C1 segment of cervical spinal cord (tissue), 14 donors: ENCODE data around the gene FGFRL1.

Experiments
- DNase-seq, 14 donors: peaks; one replicate each; lab custom pipeline; 2025; lab: John Stamatoyannopoulos, UW

The FGFRL1 gene

DNA sequence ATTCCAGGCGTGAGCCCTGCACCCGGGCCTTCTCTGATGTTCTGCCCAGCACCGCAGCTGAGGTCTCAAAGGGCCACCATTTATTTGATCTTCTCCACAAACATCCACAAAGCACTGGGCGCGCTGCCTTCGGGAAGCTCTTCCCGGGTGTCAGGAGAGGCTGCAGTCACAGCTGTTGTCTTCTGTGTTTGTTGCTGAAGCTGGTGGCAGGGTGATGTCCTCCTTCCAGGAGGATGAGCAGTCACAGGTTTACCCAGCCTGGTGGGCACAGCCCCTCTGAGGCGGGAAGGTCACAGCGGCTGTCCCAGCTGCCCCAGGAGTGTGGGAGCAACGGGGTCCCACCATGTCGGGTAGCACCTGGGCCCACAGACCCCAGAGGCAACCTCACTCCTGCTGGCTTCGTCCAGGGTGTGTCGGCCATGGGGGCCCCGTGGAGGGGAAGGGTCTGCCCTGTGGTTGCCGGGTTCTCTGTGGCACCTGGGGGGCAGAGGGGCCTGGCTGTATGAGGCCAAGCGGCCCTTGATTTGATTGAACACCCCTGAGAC, 27.6 kb downstream of the FGFRL1 start:
- DNase-seq = no peak

DNA sequence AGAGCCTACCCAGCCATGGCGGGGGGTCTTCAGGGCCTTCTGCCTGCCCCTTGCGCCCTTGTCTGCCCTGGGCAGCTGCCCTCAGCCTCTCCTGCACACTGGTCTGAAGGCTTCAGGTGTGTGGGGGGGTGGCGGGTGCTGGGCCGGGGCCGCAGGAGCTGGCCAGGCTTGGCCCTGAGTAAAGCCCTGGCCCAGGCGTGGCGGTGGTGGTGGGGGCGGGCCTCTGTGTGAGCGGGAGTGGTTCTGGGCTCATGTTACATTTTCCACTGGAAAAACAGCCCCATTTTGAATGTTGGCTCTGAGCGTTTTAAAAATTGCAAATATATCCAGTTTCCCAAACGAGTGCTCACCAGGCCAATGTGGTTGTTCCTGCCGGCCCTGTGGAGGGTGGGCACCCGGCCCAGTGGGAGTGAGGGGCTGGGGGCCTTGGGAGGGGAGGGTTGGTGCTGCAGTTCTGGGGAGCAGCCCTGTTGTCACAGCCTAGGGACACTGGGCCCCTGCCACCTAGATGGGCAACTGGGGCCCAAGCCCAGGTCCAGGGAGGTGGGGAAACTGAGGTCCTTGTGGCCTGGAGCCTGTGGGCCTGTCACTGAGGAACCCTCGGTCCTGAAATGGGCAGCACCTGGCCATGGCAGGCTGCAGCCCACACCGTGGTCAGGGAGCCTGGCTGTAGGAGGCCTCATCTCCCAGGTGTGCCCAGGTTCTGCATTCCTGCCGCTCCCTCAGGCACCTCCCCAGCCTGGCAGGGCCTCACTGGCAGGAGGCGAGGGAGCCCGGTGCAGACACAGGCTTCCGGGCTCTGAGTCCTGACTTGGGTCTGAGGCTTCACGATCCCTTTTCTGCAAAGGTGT, 28.3 kb downstream of the FGFRL1 start:
- DNase-seq = no peak

DNA sequence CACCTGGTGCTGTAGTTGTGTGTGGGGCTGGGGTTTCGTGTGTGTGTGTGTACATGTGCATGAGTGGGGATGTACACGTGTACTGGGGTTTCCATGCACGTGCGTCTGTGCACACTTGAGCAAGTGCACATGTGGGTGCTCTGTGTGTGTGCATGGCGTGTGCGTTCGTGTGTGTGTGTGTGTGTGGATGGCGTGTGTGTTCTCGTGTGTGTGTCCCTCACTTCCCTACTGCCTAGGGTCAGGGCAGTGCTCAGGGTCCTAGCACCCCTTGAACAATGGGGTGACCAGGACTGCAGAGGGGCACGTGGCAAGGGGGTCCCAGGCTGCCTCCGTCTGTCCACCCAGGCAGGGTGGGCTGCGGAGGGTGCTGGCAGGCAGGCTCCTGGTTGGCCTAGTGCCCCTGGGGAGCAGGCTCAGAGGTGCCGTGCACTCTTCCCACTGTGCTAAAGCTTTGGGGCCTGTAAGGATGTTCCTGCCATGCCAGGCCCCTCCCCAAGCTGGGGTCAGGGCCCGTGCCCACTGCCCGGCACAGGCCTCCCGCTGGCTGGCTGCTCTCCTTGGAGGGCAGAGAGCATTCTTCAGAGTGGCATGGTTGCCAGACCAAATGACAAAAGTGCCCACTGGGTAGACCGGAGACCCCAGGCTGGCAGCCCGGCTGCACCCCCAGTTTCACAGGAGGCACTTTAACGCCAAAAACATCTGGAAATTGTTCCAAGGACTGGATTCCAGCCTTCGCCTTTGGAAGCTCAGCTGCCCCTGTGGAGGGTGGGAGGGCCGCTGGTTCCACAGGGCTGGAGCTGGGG, 29.1 kb downstream of the FGFRL1 start:
- no peak for DNase-seq

DNA sequence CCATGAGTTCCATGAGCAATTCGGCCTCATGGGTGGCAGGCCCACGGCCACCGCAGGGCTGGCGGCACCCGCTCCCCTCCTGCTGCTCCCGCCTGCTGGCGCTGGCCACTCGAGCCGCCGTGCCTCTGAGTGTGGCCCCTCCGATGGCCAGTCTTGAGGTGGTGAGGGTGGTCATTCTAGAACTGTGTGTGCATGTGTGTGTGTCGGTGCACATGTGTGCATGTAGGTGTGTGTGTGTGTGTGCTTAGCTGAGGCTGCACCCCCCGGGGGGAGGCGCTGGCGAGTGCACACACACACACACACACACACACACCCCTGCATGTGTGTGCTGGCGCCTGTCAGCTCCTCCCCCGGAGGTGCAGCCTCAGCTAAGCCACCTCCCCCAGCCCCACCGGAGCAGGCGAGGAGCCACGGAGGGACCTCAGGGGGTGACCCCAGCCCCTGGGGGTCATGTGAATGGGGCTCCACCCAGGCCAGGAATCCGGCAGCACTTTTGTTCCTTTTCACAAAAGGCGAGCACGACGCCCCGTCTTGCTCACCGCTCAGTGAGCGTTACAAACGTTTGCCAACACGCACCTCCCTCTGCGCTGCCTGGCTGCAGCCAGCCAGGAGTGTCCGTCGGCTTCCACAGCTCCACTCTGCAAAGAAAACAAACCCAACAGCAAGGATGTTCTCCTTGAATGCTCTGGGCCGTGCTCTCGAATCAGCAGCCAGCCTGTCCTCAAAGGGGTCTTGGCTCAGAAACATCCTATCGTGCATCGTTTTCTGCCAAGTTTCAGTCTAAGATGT, 29.9 kb downstream of the FGFRL1 start:
- no peak for DNase-seq

DNA sequence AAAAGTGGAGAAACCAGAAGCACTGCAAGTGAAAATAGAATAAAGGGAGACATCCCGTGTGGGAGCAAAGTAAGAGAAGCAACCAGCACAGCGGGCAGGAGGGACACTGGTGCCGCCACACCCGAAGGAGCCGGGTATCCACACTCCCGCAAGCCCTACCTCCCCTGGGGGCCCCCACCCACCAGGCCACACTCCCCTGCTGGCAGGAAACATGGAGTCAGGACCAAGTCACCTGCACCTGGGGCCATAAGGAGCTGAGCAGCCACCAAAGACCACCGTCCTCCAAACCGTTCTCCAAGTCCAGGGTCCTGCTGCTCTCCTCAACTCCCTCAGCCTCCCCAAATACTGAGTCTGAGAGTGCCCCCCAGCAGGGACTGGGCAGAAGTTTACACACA, 30.5 kb downstream of the FGFRL1 start:
- no peak for DNase-seq

DNA sequence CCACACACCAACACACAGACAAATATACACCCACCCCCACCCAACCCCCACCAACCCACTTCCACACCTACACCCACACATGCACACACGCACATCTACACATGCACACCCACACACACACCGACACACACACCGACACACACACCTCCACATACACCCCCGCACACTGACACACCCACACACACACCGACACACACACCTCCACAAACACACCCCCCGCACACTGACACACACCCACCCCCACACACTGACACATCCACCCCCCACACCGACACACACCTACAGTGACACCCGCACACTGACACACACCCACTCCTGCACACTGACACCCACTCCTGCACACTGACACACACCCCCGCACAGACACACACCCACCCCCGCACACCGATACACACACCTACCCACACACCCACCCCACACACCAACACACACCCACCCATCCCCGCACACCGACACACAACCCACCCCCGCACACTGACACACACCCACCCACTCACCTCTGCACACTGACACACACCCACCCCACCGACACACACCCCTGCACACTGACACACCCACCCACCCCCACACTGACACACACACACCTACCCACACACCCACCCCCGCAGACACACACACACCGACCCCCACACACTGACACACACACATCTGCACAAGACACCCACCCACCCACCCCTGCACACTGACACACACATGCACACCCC, 31.1 kb downstream of the FGFRL1 start:
- no peak for DNase-seq

DNA sequence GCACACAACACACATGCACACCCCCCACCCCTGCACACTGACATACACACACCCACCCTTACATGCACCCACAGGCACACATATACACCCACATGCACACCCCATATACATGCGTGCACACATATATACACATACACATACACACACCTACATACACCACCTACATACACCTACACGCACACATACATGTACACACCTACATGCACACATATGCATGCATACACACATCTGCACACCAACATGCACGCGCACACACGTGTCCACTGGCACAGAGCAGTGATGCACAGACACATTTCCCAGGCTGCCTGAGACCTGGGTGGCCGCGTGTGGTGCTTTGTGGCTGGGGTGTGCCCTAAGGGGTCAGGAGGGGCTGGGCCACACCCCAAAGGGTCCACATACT, 31.7 kb downstream of the FGFRL1 start:
- DNase-seq = no peak

DNA sequence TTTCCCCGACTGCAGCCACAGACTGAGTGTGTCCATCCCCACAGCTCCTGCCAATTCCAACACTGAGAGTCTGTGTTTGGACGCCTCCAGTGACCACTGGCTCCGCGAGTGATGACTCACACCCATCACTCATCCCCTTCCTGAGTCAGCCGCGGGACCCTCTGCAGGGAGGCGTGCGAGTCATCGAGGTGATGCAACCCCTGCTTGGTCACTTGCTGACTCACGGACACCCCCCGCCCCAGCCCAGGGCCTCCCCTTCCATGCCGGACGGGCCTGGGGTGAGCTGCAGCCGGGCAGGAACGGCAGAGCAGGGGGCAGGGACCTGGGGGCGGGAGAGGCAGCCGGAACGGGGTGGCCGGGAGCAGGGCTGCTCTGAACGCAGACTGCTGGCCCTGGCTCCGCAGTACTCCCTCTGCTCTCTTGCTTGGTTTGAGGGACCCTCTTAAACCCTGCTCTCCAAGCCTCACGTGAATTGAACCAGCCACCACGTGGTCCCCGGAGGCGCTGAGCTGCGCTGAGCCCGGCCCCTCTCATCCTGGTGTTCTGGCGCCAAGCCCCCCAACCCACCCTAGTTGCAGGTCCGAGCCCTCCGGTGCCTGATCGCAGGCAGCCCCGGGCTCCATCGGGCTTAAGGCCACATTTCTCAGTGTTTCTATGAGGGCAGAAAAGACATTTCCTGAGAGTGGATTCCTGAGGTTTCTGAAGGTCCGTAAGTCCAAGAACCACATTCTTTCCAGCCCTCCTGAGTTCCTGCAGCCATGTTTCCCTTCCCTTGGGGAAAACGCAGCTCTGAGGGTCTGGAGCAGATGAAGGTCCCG, 32.4 kb downstream of the FGFRL1 start:
- peak in 8 of 14 donors; percentile 19 to 97 (median 57) for DNase-seq

DNA sequence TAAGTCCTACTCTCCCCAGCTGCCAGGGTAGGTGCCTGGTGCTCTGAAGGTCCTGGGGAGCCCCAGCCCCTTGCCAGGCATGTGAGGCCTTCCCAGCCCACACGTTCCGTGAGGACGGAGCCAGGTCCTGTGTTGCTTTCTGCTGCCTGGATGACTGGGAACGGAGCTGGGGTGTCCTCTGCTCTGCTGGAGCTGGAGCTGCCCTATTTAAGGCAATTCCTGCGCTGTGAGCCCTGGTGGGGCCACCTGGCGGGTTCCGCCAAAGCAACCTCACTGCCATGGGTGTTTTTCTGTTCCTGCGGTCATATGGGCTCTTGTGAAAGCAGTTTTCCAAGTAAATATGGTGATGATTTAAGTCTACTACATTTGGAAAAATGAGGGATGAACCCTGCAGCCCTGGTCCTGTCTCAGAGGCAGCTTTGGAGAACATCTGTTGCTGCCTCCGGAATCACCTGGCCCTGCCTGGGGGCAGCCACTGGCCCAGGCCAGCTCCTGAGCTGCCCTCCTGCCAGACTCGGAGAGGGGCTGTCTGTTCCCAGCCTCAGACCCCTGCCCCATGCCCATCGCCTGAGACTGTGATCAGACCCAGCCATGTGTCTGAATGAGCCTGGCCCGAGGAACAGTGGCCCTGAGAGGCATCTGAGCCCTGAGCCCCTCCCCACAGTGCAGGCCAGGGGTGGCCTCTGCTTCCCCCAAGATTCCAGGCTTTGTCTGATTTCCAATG, 33.2 kb downstream of the FGFRL1 start:
- DNase-seq = no peak

DNA sequence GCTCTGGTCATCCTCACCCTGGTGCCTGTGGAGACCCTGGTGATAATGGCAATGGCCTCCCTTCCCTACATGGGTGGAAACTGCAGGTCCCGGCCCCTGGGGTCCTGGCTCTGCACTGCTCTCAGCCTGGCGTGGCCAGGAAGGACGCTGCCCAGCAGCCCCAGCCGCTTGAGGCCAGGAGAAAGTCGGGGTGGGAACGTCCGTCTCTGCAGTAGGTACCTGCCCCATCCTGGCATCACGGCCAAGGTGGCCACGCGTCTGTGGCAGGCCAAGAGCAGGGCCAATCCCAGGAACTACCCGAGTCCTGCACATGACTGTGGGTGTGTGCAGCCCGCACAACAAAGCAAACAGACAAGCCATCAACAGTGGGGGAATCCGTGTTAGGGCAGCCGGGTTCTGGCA, 33.8 kb downstream of the FGFRL1 start:
- peak in 1 of 14 donors; percentile 61 for DNase-seq

DNA sequence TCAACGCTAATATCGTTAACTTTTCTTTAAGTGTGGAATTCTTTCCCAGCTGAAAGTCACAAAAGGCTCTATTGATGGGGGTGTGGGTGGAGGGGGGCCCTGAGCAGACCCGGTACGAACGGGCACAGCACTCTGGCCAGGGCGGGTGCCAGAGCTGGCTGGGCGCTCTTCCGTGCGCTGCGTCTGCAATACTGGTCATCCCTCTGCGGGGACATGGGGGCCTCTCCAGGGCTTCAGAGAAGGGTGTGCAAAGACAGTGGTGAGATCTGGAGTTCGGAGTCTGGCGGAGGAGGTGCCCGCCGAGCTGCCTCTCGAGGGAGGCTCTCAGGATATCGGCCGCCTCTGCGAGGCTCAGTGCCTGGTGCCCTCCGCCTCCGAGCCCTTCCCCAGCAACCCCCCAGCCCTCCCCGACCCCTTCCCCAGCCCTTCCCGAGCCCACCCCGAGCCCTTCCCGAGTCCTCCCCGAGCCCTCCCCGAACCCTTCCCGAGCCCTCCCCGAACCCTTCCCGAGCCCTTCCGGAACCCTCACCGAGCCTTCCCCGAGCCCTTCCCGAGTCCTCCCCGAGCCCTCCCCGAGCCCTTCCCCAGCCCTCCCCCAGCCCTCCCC, 34.3 kb downstream of the FGFRL1 start:
- DNase-seq = peak in 3 of 14 donors; percentile 26 to 59 (median 46)

DNA sequence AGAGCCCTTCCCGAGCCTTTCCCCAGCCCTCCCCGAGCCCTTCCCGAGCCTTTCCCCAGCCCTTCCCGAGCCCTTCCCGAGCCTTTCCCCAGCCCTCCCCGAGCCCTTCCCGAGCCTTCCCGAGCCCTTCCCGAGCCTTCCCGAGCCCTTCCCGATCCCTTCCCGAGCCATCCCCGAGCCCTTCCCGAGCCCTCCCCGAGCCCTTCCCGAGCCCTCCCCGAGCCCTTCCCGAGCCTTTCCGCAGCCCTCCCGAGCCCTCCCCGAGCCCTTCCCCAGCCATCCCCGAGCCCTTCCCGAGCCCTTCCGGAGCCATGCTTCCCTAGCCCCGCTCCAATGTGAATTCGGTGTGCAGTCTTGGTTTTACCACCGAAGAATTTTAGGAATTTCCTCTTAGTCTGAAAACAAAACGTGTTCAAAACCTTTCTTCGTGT, 35.2 kb downstream of the FGFRL1 start:
- DNase-seq = peak in 9 of 14 donors; percentile 33 to 79 (median 52)

DNA sequence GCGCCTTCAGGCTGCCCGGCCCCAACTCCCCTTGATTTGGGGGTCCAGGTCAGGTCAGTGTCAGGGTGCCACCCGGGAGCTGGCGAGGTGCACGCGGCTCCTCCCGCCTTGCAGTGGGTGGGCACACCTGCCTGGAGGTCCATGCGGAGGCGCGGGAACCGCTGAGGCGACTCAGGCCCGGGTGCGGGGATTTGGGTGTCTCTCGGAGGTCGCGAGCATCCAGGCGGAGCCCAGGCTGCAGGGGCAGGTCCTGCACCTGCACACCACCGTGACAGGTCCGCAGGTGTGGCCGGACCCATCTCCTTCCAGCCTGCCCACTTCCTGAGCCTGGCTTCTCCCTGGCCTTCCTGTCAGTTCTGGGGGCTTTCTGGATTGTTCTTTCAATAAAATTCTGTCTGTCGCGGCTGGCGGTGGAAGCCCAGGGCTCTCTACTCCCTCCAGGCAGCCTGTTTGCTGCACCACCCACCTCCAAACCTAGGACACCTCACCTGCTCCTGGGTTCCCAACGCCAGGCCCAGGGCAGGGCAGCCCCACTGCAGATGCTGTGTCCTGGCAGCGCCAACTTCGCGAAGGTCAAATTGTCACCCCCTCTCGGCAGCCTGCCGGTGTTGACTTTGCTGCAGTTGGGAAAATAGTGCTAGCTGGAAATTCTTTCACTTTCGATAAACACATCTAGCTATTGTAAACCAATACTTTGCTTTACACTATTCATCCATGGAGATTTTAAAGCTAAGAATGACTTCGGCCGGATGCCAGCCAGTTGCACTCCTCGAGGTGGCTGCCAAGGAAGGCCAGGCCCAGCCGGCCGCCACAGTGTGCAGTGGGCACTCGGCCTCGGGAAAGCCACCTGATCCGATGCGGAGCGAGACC, 35.9 kb downstream of the FGFRL1 start:
- no peak for DNase-seq

DNA sequence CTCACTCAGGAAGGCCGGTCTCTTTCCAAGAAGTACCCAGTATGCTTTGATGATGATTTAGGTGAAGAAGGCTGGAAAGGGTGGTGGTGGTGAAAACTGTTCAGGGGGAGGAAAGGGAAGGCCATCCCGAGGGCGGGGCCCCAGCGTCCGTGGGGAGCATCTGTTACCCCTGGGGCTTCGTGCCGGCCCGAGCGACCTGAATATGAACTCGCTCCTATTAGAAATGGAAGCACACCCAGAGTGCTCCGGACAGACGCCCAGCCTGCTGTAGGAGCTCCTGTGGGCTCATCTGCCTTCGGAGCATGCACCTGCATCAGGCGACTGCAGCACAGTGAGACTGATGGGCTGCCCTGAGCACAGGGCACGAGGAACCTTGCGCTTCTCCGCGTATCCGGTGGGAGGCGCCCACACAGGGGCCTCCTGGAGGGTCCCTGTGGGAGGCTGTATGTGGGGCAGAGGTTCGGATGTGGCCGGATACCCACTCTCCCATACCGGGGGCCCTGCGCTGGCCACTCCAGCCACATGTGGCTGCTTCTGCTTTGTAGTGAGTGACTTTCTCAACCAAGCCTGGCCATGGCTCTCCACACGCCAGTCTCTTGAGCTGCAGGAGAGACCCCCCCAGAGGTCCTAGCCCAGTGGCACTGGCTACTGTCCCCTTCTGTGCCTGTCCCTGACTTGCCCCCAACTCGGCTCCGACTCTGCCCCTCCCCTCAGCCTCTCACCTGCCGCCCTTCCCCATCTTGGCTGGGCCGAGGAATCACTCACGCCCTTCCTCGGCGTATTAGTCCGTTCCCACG, 36.7 kb downstream of the FGFRL1 start:
- DNase-seq = no peak

DNA sequence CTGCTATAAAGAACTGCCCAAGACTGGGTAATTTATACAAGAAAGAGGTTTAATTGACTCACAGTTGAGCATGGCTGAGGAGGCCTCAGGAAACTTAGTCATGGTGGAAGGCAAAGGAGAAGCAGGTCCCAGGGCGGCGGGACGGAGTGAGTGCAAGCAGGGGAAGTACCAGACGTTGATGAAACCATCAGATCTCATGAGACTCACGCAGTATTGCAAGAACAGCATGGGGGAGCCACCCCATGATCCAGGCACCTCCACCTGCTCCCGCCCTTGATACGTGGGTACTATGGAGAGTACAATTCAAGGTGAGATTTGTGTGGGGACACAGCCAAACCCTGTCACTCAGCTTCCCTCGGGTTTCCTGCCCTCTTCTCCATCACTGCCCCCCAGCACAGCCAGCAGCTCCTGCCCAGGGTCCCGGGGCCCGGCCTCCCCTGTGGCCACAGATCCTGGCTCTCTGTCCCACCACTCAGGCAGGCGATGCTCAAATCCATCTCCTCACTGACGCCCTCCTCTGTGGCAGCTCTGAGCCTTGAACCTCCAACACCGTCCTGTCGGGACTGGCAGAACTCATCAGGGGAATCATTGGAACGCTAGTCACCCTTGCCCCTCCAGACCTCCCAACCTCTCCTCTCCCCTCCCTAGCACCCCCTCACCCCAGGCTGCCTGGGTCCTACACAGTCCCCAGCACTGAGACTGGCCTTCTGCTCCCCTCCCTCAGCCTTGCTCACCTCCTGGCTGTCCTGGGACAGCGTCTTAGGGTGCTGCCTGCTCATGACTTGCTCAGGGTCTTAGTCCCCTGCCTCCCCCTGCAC, 37.6 kb downstream of the FGFRL1 start:
- DNase-seq = no peak

DNA sequence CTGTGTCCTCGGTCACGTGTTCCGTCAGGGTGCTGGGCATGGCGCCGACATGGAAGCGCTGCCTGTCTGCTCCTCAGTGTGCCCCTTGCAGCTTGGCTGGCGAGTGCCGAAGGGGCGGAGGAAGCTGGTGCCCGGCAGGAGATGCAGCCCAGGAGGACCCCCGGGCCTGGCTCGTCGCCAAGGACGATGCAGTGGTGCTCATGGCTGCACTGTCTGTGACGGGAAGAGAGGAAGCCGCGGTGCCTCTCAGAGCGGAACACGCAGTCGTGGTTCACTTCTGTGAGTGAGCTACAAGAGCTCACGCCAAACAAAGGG, 38.1 kb downstream of the FGFRL1 start:
- DNase-seq = no peak
